Fibroblast of pulmonary artery (primary cell): Measurements from ENCODE around the gene PLCG2.

Experiments
- DNase-seq: peaks from one replicate; pipeline ENCODE4 v3.0.0-alpha.2; 2010; ENCODE audit warnings: low read depth
- H3K4me3 ChIP-seq: replicated peaks from 2 replicates; pipeline ENCODE4 v1.5.1; 2011; ENCODE audit warnings: low read depth, mild to moderate bottlenecking, control low read depth, low read length, moderate library complexity
- CTCF ChIP-seq: IDR thresholded peaks from 2 replicates; pipeline ENCODE4 v1.5.1; 2011; ENCODE audit warnings: mild to moderate bottlenecking, control low read depth, low read length, inconsistent platforms; ENCODE audit errors: missing control alignments

PLCG2 gene

DNA sequence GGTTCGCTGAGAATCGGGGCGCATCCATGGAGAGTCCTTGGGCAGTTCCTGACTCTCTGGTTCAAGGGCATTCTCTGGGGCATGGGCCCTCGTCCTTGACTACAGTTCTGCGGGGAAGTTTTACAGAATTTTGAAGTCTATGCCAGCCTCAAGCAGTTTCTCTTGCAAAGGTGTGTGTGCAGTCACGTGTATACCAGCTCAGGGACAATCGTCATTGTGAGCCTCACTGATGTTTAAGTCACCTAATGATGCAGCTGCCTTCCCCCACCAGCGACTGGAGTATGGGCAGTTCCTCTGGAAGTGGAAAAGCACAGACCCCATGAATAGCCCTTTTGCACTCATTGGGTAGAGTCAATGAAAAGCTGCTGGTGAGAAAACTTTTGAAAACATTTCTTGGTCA, 1.3 kb downstream of the PLCG2 start:
- no peak for TF ChIP-seq CTCF
- DNase-seq: no peak
- no peak overlapping the region for H3K4me3 ChIP-seq

DNA sequence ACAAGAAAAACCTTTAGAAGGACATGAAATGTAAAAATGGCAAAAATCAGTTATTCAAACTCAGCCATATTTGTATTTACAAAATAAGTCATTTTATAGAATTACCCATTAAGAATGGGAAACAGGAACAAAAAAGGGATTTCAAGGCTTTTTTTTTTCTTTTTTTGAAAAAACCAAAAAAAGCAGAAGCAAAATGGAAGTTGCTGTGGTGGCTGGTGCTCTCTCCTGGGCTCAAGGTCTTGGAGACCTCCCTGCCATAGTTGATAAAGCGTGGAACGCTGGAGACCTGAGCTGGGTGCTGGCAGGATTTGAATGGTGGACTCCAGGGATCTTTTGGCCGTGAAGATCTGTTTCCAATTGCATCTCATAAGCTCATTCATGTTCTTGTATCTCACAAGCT, 3.1 kb downstream of the PLCG2 start:
- DNase-seq: no peak
- no peak overlapping the region for H3K4me3 ChIP-seq
- TF ChIP-seq CTCF: no peak

DNA sequence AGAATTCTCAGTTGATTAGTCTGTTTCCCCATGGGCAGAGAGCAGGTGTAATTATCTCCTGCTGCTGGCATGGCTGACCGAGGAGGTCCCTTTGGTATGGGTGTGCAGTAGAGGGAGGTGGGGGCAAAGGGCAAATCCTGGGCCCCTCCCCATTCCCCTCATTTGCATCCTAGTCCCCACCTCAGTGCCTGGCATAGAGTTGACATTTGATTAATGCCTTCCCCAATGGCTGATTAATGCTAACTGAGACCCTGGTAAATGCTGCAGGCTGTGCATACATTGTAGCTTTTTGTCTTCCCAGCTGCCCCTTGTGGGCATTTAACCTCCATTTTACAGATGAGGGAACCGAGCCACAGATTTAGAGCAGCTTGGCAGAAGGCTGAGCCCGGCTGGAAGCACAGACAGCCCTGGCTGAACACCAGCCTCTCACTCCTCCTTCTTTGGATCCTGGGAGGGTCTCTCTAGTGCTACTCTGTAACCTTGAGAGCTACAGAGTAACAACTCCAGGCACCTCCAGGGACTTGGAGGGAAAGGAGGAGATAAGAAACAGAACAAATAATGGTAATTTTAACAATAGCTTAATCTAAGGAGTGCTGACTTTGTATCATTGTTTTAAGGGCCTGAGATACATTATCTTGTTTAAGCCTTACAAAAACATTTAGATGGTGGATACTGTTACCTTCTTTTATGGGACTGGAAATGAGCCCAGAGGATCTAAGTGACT, 5.1 kb downstream of the PLCG2 start:
- no peak overlapping the region for H3K4me3 ChIP-seq
- DNase-seq: no peak
- TF ChIP-seq CTCF: no peak

GRCh38 chr16:81785138-81785924, 6.2 kb downstream of the PLCG2 start:
- no peak for TF ChIP-seq CTCF
- DNase-seq: no peak
- H3K4me3 ChIP-seq: no peak overlapping the region

- peak; percentile 6 for DNase-seq
- H3K4me3 ChIP-seq: no peak overlapping the region
- no peak for TF ChIP-seq CTCF
Measured at GRCh38 chr16:81786321-81786720, 7.2 kb downstream of the PLCG2 start.

GRCh38 chr16:81786868-81787267, 7.8 kb downstream of the PLCG2 start:
- no peak for DNase-seq
- H3K4me3 ChIP-seq: no peak overlapping the region
- no peak for TF ChIP-seq CTCF
